ENCODE results near the gene OPCML.

Gene OPCML

DNA sequence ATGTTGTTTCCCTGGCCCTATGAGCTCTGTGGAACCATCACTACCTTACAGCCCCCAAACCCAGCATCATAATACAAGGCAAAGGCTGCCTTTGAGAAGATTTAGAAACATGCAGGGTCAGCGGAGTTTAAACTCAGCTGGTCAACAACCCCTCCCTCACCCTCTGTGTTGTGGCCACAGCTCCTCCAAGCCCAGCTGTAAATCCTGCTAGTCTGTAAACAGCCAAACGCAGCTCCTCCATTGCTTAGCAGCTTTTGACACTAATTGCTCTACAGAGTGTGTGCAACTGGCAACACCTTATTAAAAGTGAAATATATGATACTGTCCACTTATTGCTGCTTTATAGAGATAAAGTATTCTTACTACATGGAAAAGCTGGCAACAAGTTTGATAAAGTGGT is 29.1 kb downstream of the OPCML start:
- no peak for DNase-seq

DNA sequence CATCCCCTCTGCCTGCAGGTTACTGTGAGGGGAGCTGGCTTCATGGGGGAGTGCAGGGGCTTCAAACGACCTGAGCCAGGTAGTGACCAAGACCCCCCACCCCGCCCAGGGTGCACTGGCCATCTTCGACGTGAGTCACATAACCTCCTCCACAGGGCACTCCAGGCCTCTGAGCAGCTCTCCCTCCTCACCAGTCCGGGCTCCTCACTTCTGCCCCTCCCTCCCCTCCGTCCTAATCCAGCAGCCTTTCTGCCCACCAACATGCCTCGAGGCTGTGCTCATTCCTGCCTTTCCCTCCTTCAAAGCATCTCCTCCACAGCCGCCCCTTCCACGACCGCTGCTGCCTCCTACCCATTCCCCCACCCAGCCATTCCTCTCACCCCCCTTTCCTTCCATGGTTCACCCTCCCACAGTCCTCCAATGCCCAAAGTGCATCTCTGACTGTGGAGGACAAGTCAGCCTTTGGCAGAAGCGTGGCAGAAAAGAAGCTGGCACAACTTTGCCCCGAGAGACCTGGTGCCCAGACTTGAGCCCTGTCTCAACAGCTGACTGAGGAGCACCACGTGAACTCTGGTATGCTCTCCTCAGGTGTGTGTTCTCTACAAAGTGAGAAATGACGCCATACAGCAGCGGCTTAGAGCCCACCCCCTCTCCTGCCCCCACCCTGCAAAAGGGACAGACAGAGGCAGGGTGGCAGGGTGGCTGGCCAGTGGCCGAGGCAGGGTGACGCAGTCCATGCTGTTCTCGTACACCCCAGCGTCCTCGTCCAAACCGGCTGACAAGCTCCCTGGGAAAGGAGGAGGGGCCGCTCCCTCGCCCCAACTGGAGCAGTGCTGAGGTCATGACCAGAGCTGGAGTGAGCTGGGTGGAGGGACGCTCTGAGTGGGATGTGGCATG is 30.4 kb downstream of the OPCML start:
- DNase-seq: no peak

DNA sequence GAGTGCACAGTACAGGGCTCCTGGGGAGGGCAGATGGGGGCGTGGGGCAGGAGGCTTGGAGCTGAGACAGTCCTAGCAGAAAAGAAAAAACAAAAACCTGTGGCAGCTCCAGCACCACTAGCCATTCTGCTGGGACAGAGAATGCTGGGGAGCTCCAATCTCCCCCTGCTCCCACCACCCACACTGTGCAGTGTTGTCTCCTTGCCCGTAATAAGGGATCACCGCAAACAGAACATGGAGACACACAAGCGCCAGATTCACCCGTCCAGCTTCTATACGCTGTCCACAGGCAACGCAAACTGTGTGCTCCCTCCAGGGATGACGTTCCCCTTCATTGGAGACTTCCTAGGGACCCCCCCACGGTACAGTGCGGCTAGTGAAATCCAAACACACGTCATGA is 31.4 kb downstream of the OPCML start:
- DNase-seq: no peak

DNA sequence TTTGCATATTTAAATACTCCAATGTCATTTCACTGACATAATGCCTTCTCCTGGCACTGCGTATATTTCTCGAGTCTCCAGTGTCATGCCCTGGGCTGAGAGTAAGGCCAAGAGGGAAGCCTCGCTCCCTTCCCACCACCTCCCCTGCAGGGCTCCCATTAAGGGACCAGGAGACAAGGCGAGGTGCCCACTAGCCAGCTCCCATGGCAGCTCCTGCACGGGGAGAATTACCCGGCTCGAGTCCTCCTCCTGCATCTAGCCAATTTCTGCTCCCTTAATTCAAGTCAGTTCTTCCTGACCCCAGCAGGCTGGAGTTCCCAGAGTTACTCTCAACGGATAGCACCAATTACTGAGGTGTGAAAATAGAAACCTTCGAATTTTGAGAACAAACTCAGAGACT is 31.9 kb downstream of the OPCML start:
- DNase-seq: no peak

DNA sequence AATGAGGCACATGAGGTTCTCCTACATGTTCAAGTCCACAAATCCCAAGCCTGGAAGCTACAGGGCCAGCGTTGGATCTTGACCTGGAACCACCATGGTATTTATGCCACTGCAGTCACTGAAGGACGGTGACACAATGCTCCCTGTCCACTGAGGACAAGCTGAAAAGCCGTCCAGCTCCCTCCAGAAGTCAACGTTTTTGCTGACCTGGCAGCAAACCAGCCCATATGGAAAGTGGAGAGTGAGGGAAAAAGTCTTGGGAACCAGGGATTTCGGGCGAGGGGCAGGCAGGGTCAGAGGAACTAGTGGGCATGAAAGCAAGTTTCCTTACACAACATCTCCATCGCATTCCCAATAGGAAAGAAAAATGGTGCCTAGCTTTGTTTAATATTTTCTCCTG is 33.3 kb downstream of the OPCML start:
- no peak for DNase-seq

DNA sequence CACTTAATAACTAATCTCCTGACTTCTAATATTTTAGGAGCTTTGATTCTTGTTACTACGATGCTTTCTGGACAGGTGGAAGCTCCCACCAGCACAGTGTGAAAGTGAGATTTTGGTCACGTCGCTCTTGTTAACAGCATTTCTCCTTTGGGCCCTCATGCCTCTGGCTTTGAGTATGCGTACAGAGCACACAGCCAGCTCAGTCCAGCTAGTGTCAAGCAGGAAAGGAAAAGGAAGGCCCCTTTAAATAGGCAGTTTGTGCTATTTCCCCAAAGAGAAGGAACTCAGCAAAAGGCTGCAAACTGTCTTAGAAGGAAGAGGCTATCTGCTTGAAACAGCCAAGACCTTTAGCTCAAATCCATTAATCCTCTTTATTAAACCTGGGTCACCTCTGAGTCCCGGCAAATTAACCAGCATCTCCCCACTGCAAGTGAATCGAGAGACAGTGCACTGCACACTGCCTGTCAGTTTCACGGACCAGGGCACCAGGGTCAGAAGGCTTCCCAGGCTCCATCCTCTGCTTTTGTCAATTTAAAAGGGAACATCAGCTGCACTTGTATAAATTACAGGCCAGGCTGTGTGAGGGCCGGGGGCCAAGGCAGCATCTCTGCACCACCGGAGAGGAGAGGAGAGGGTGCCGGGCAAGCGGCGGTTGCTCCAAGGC is 34.7 kb downstream of the OPCML start:
- DNase-seq: no peak

DNA sequence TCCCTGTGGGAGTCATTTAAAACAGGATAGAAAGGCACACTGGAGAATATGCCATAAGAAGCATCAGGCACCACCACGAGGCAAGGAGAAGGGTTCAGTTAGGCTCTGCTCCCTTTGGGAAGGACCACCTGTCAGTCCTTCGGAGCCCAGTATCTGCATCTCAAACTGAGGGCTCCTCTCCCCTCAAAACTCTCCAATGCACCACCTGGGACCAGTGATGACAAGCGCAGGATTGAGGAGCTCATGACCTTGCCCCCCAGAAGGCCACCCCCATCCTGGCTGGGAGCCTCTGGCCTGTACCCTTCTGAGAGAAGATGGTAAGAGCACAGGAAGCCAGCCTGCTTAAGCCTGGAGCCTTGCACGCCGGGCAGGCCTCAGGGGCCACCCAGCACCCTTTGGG is 39.4 kb downstream of the OPCML start:
- DNase-seq: no peak

DNA sequence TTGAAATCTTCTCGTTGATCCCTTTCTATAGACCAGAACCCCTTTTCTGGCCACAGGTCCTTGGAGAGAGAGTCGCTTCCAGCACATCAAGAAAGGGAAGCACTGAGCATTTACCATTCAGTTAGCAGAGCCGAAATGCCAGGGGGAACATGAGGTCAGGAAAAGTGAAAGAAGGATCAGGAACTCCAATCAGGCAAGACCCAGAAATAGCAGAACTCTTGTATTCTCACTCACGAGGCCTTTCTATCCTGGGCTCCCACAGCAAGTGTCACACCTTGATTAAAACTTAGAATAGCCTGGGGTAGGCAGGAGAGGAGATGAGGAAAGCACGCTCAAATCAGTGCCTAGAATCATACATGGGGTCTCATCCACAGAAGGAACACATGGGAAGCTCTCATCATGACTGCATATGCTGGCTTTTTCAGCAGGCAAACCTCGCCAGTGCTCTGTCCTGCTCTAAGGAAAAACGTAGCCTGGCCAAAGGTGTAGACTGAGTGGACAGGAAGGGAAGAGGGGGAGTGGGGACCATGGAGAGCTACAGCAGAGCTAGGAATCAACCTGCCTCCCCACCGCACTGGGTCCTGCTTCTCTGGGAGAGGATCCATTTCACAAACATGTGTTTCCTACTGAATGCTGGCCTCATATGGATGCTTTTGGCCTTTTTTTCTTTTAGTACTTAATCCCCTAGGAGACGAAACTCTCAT is 40.5 kb downstream of the OPCML start:
- no peak for DNase-seq

DNA sequence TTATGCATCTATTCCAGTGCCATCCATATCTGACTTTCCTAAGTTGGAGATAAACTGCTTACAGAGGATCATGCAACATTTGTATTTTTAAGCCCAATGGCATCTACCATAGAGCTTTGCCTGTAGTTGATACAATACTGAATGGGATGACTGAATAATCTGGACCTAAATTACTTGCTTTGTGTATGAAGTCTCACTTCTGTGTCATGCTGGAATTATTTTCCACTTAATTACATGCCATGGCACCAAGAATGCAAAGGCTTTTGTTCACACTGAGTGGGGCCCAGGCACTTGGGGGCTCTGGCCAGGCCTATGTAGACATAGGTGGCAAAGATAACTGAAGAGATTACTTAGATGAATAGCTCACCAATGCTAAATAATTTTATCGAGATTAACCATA is 51.6 kb downstream of the OPCML start:
- no peak for DNase-seq

DNA sequence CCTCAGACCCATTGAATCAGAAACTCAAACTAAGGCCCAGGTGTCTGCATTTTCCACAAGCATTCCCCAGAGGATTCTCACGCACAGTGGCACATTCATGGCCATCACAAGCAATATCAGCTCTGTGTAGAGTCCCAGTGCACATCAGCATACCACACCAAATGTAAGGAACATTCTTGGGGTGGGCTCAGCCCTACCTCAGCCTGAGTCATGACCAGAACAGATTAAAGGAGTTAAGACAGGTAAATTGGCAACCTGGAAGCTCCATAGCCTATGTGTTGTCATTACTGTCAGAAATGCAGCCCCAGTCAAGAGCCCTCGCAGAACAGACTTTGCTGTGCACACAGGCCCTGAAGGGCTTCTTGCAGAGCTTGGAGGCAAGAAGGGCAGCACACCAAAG is 53.1 kb downstream of the OPCML start:
- DNase-seq: no peak

DNA sequence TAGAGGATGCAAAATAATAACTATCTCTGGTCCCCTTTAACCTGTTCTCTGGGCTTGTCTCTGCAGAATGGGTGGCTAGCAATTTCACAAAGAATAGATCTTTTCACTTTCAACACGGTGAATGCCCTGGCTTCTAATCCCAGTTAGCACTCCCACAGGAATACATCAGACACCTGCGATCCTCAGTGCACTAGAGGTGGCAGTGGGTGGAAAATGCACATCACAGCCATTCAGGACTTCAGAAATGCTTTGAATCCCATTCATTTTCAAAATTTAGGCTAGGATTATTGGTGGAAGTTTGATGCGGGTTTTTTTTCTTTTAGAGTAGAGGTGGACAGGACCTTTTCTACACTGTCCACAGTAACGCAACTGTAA is 55.1 kb downstream of the OPCML start:
- DNase-seq: no peak

DNA sequence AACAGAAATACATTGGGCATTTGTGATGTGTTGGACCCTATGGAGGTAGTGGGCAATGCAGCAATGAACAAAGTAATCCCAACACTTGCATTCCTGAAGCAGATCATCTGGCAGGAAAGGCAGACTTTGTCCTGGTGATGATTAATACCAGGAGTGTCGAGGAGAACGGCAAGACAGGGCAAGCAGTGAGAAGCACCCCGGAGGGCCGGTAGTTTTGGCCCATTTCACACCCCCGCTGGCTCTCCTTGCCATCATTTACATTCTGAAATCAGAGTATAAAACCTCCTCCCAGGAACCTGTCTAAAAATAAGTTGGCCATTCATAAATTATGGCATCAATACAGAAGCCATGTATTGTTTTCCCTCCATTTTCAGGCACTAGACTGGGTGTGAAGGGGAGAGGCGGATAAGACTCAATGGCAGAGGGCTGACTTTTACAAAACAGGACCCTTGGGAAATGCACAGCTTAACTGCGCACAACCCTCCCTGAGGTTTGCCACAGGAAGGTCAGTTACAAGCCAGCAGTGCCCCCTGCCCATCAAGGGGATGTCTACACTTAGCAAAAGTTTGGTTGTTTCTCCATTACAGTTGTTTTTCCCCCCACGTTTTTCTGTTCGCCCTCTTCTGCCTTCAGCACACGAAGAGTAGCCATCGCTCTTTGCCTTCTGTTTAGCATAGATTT is 55.6 kb downstream of the OPCML start:
- DNase-seq: no peak

DNA sequence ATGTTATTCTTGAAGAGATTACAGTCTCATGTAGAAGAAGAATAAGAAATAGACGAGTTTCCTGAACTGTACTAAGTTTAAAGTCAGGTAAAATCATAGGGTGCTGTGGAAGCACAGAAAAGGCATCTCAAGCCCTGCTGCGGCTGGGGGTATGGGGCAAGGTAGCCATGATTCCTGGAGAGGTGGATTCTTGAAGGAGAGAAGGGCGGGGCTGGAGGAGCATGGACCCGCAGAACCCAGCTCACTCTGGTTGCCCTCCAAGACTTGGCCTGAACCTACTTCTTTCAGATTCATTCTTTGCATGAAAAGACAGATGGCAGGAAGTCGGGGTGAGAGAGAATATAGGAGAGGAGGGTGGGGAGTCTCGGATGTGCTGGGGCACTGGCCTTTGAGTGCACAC is 57.8 kb downstream of the OPCML start:
- DNase-seq: no peak

DNA sequence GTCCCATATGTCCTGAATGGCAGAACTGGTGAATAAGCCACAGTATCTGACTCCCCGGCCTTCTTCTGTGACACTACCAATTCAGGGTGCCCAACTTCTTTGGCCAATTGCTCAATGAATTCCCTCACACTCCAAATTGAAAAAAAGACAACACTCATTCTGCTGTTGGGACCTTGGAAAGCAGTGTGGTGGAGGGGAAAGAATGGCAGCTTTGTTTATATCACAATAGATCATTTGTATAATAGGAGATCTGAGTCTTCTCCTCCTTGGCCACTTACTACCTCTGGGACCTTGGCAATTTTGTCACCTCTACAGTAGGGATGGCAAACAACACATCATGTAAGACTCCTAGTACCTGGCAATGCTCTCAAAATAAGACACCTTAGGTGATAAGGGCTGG is 64.6 kb downstream of the OPCML start:
- DNase-seq: no peak

DNA sequence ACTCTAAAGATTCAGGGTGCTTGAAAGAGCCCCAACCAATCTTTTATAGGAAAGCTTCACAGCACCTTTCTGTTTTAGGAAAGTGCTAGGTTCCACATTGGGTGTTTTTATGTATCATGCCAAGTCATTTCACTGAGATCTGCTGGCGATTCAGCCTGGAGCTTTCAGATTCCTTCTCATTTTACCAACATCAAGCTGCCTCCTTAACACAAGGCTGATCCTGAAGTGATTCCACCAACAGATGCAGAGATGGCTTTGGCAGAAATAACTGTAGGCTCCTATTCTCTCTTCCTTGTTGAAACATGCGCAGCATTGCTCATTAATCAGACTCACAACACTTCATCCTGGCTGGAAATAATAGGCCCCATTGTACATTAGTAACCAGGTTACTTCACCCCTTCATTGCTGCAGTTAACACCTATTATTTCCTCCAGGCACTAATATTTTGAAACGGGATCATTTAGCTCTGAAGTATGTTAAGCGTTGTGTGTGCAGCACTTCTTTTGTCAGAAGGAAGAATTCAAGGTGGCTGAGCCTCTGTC is 89.0 kb downstream of the OPCML start:
- no peak for DNase-seq

DNA sequence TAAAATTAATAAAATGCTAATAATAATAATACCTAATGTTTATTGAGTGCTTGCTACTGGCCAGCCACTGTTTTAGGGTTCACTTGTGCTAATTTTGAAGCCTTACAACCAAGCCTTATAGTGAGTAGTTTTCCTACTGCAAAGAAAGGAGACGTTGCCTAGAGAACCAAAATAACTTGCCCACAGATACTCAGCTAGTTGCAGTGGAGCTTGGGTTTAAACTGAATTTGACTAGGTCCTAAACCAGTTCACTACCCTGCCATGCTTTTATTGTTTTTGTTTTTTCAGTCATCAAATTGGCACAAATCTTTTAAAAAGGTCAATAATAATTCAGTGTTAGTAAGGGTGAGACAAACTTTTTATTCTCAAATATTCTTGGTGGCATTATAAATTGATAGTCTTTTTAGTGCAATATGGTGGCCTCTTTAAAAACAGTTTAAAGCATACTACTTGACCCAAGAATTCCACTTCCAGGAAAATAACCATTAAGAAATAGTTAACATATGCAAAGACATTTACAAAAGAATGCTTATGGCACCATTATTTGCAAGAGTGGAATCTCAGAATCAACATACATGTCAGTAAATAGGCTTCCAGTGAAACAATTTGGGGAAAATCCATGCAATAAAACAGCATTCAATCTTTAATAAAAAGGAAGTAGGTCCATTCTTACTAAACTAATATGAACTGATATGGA is 90.2 kb downstream of the OPCML start:
- no peak for DNase-seq

DNA sequence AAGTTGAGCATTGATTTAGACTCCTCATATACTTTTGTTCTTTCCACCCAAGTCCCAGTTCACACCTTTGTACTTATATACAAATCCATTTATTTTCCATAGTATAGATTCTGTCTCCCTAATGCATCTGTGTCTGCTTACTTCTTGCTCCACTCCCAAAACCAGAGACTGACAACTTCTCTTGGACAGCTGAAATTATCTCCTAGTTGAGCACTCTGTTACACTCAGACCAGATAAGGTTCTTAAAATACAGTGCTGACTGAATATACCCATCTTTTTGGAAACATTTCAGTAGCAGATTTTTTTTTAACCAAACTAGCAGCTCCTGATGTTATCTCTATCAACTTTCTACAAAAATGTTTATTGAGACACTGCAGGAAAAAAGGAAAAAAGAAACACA is 106.3 kb downstream of the OPCML start:
- no peak for DNase-seq

DNA sequence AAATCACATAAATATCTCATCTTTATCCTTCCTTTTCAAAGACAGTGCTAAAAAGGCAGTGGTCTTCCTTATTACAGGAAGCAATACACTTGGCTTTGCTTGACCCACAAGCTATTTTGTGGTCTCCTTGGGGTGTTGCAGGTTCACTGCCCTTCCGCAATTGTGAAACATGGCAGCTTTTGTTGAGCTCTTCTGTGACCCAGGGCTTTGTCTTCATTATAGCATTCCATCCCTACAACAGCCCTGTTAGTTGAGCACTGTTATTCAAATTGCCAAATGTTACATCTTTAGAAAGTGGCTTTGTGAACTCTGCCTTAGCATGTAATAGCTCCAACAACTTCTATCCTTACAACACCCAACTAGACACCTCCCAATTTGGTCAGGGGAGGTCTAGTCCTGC is 107.1 kb downstream of the OPCML start:
- DNase-seq: no peak

DNA sequence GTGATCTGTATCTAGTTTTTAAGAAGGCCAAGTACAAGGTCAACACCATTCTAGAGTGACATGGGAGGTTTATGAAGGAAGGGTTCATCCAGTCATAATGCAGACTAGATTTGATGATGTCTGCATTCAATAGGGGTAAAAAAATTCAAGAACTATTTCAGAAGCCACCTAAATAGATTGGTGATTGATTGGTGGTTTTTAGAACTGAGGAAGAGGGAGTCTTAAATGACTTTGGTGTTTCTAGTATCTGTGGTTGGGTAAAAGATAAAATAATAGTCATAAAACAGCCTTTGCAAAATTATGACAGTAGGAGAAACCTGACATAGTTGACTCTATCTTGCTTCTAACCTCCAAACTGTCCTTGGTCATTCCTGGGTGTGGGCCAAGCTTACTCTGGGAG is 114.1 kb downstream of the OPCML start:
- no peak for DNase-seq

DNA sequence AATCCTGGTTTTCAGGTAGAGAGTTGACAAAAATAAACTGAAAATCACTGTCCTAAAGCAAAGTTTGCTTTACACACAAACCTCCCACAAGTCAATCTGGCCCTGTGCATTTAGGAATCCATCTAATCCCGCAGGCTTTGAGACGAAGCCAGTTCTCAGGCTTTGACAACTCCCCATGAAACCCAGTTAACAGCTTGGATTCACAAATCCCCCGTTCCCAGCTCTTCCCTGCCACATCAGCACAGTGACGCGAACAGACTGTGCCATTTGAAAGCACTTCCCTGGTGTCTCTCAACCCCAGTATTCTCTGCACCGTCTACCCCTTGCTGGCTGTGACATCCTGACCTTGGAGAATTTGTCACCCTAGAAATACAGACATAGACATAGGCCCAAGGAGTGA is 117.8 kb downstream of the OPCML start:
- no peak for DNase-seq

DNA sequence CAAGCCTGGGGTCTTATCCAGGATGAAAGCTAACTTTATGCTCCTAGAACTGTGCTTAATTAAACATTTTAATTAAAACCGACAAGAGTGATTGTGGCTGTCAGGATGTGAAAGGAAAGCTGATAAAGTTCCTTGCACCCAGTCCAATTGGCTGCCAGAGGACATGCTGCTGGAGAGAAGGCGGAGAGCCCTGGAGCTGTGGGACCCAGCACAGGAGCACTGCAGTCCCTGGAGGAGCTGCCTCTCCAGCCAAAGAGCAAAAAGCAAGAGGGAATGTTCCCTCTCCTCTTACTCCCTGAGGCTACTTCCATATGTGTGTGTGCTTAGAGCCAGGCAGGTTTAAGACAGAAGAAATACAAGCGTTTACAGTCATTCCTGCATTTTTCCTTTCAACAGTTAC is 118.6 kb downstream of the OPCML start:
- no peak for DNase-seq

DNA sequence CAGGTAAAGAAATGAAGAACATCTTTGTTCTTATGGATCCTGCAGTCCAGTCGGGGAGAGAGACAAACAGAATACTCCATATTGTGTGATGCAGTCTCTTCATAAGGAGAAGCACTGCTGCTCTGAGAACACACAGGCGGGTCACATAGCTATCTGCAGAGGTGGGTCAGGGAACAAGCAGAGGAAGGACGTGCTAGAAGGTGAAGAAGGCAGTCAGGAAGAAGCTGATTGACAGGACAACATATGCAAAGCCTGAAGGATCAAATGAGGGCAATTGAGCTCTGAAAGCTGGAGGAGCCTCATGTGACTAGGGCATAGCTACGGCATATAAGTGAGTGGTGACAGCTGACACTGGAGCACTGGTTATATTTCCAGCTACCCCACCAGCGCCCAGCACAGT is 122.5 kb downstream of the OPCML start:
- no peak for DNase-seq

Data from fibroblast of skin of back (primary cell).